CD4-positive, alpha-beta T cell (primary cell): Measurements from ENCODE around the gene AVPR1B. TPM values are rescaled to one million over a fixed set of nuclear protein-coding genes. Genes with fewer than 3 reads are reported as not detected.

Experiments used
- ATAC-seq: fragments of 200-7000 bp; cut with Tn5 transposase; one replicate; pipeline ENCODE4 v1.10.0; 2022; ENCODE audit warnings: mild to moderate bottlenecking; ENCODE audit not compliant: poor library complexity
- CTCF ChIA-PET: fragments of 350-600 bp; sonication (Branson Sonifier 250); formaldehyde crosslinking; loops from one replicate; lab custom pipeline; 2021; ENCODE audit warnings: antibody characterized with exemption, inconsistent platforms; lab: Charles Lee
- POLR2A ChIA-PET: fragments of 350-600 bp; sonication (Branson Sonifier 250); formaldehyde crosslinking; loops from one replicate; lab custom pipeline; 2021; ENCODE audit warnings: antibody characterized with exemption, inconsistent platforms; lab: Charles Lee
- DNase-seq, 14 experiments: peaks; one replicate each; pipeline ENCODE4 v3.0.0-alpha.2; 2013 to 2020; ENCODE audit warnings: mixed read lengths in 2 of 14
- H3K27ac ChIP-seq, 2 donors: one replicate each; pipeline versions ENCODE4 v1.5.1 to v1.7.0; 2013; ENCODE audit warnings: low read length in 2 of 2, low read depth in 1 of 2, mild to moderate bottlenecking in 1 of 2
- H3K27me3 ChIP-seq, 2 experiments: 1 replicate in 1 of 2; 2 replicates in 1 of 2; pipeline versions ENCODE4 v1.6.1 to v1.7.0; 2013; ENCODE audit warnings: low read length in 2 of 2, control low read depth in 1 of 2, mild to moderate bottlenecking in 1 of 2, moderate library complexity in 1 of 2; ENCODE audit not compliant: insufficient read depth in 2 of 2, control insufficient read depth in 1 of 2
- H3K36me3 ChIP-seq: one replicate; pipeline ENCODE4 v1.6.1; 2013; ENCODE audit warnings: low read length, control low read depth; ENCODE audit not compliant: insufficient read depth
- H3K4me1 ChIP-seq: one replicate; pipeline ENCODE4 v1.6.1; 2013; ENCODE audit warnings: low read length, control low read depth; ENCODE audit not compliant: insufficient read depth
- H3K4me3 ChIP-seq: one replicate; pipeline ENCODE4 v1.5.1; 2013; ENCODE audit warnings: mild to moderate bottlenecking, low read length, moderate library complexity
- H3K9me3 ChIP-seq, 2 experiments: 1 replicate in 1 of 2; 2 replicates in 1 of 2; pipeline versions ENCODE4 v1.6.1 to v1.7.0; 2013; ENCODE audit warnings: low read length in 2 of 2, mild to moderate bottlenecking in 2 of 2, control low read depth in 1 of 2, moderate library complexity in 1 of 2; ENCODE audit not compliant: control insufficient read depth in 1 of 2, insufficient read depth in 1 of 2
- H3K27ac Mint-ChIP-seq: one replicate; pipeline ENCODE4 v1.8.0; 2020; ENCODE audit warnings: mixed read lengths
- H3K27me3 Mint-ChIP-seq: one replicate; pipeline ENCODE4 v1.8.0; 2021; ENCODE audit warnings: mixed read lengths
- H3K36me3 Mint-ChIP-seq: one replicate; pipeline ENCODE4 v1.8.0; 2021; ENCODE audit warnings: low read depth, mixed read lengths
- H3K4me1 Mint-ChIP-seq: one replicate; pipeline ENCODE4 v1.8.0; 2021; ENCODE audit warnings: low read depth, mixed read lengths
- H3K4me3 Mint-ChIP-seq: one replicate; pipeline ENCODE4 v1.8.0; 2020; ENCODE audit warnings: mild to moderate bottlenecking, mixed read lengths
- H3K9me3 Mint-ChIP-seq: one replicate; pipeline ENCODE4 v1.8.0; 2020; ENCODE audit warnings: mixed read lengths
- intact Hi-C, 2 experiments: fragments of 100-400 bp; cut with DNase I in 1 of 2; cut with micrococcal nuclease in 1 of 2; formaldehyde crosslinking; loops; one replicate each; pipeline versions ENCODE4 v1.15.1 to v1.9.0; 2023 to 2025; cut with DNase I, micrococcal nuclease
- total RNA-seq, 174 experiments: library from RNA in 2 of 174; stranded (reverse) in 2 of 174; gene quantifications; one replicate each; pipeline ENCODE4 v1.2.3 and lab custom pipeline; 2021 to 2026
- TF ChIP-seq, protein P1 (sequence below): fragments of 200-600 bp; IDR thresholded peaks from one replicate; pipeline ENCODE4 v1.8.0; 2022; ENCODE audit warnings: antibody characterized with exemption, mild to moderate bottlenecking

AVPR1B gene
- total RNA-seq, 2 experiments from 2014 or later: not detected

DNA sequence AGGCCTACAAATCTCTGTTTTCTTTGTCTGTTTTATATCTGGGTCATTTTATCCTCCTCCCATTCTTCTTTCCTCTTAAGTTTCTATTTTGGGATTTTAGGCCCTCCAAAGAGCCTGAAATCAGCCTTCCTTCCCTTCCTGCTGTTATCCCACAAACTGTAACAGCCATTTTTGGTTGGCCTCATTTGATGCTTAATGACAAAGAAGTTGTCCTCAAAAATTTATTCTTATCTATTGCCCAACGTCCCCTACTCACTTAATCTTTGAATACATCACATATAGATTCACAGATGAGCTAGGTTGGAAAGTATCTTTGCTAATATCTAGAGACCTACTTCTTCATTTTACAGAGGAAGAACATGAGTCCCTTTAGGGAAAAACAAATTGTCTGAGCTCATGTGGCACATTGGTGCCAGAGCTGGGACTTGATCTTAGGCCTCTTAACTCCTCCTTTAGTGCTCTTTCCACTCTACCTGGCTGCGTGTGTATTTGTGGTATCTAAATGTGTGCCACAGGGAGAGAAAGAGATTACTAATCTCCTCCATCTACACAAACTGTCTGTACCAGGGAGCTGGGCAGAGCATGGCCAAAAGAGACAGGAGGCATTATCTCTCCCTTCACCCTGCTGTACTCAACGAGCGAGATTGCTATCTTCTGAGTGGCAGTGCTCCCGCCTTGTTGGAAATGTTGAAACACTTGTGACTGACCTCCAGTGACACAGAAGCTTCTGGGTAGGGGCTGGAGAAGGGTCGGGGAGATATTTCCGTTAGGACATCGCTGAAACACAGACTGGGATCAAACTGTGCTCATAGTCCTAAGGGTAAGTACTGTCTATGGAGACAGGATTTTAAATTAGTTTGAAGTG is 34.1 kb downstream of the AVPR1B start:
- TF ChIP-seq, protein P1, sequence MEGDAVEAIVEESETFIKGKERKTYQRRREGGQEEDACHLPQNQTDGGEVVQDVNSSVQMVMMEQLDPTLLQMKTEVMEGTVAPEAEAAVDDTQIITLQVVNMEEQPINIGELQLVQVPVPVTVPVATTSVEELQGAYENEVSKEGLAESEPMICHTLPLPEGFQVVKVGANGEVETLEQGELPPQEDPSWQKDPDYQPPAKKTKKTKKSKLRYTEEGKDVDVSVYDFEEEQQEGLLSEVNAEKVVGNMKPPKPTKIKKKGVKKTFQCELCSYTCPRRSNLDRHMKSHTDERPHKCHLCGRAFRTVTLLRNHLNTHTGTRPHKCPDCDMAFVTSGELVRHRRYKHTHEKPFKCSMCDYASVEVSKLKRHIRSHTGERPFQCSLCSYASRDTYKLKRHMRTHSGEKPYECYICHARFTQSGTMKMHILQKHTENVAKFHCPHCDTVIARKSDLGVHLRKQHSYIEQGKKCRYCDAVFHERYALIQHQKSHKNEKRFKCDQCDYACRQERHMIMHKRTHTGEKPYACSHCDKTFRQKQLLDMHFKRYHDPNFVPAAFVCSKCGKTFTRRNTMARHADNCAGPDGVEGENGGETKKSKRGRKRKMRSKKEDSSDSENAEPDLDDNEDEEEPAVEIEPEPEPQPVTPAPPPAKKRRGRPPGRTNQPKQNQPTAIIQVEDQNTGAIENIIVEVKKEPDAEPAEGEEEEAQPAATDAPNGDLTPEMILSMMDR: no peak
- CTCF ChIA-PET: no interaction called here
- Mint-ChIP-seq H3K9me3 (no peaks in the 10 kb centered on the region), H3K4me1 (peaks cover 21% of the 10 kb centered on the region), H3K4me3 (no peak overlapping the region), H3K27ac (no peak overlapping the region), H3K27me3 (no peaks in the 10 kb centered on the region), H3K36me3 (no peaks in the 10 kb centered on the region)
- Histone ChIP-seq H3K27ac (no peak overlapping the region), H3K4me1 (peaks cover 14% of the 10 kb centered on the region), H3K27me3 (no peaks in the 10 kb centered on the region), H3K4me3 (no peak overlapping the region), H3K36me3 (no peaks in the 10 kb centered on the region), H3K9me3 (no peaks in the 10 kb centered on the region)
- intact Hi-C loops: no loop called here
- DNase-seq (no peak), ATAC-seq (no peak)
- POLR2A ChIA-PET: no interaction called here

DNA sequence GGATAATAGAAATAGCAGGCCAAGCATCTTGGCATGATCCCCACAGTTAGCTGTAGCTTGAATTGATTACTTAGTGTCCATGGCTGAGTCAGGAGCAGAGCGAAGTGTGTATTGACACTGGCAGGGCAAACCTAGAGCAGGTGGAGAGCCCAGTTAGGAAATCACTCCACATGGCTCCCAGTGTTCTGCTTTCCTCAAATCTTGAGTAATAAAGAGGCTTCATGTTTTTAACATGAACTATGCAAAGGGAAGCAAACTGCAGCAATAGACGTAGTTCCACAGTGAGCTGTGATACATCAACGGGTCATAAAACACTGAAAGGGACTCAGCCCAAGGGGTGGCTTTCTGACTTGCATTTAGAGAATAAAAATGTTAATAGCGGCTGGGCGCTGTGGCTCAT is 35.3 kb downstream of the AVPR1B start:
- TF ChIP-seq, protein P1: no peak
- no peak for ATAC-seq
- Histone ChIP-seq H3K9me3 (no peaks in the 10 kb centered on the region), H3K27ac (no peak overlapping the region), H3K4me3 (no peak overlapping the region), H3K36me3 (no peaks in the 10 kb centered on the region), H3K4me1 (peaks cover 14% of the 10 kb centered on the region), H3K27me3 (no peaks in the 10 kb centered on the region)
- CTCF ChIA-PET: no interaction called here
- Mint-ChIP-seq H3K4me3 (no peak overlapping the region), H3K4me1 (peaks cover 21% of the 10 kb centered on the region), H3K36me3 (no peaks in the 10 kb centered on the region), H3K9me3 (no peaks in the 10 kb centered on the region), H3K27me3 (no peaks in the 10 kb centered on the region), H3K27ac (no peak overlapping the region)
- POLR2A ChIA-PET: no interaction called here
- no peak for DNase-seq
- intact Hi-C loops: no loop called here

DNA sequence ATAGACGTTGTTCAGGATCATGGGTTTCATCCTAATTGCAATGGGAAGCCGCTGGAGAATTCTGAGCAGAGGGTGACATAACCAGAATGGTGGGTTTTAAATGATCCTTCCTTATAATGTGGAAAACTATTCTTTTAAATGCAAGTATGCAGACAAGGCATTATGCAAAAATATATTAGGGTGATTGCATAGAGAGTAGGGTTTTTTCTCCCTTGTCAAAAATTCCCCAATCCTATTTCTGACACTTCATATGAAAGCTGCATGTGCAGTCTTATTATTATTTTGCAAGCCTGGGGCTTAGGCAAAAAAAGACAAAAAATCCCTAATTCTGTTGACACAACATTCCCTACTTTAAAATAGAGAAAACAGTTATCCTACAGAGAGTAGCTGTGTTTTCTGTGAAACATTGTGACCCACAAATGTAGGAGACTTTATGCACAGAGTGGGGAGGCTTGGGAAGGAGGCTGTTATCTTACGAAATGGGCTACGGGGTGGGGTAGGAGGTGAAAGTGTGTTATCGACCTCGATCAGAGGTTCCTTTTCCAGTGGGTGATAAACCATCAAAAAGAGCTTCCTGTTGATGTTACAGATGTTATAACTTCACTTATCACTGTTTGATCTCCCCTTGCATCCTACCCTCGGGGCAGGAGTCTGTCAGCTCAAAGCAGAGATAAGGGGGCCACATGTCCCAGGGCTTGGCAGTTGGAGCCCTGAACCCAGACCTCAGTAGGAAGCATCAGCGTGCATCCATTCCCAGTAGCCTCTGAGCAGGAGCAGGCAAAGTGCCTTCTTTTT is 37.0 kb downstream of the AVPR1B start:
- ChIA-PET POLR2A (no interaction called here), CTCF (no interaction called here)
- Mint-ChIP-seq H3K4me3 (peak overlapping the region; percentile 42), H3K9me3 (no peaks in the 10 kb centered on the region), H3K4me1 (peaks cover 21% of the 10 kb centered on the region), H3K27ac (no peak overlapping the region), H3K27me3 (no peaks in the 10 kb centered on the region), H3K36me3 (no peaks in the 10 kb centered on the region)
- DNase-seq (no peak), ATAC-seq (no peak)
- no peak overlapping the region for H3K4me3 ChIP-seq
- H3K27ac ChIP-seq: no peak overlapping the region
- no peaks in the 10 kb centered on the region for H3K27me3 ChIP-seq
- no peaks in the 10 kb centered on the region for H3K9me3 ChIP-seq
- peaks cover 14% of the 10 kb centered on the region for H3K4me1 ChIP-seq
- H3K36me3 ChIP-seq: no peaks in the 10 kb centered on the region
- TF ChIP-seq, protein P1: no peak
- intact Hi-C loops: no loop called here
